ENCODE results near the gene MLLT6. TPM values are rescaled to one million over a fixed set of nuclear protein-coding genes. Genes with fewer than 3 reads are reported as not detected.

MLLT6 gene
- total and polyA plus RNA-seq, 2 of the 13 experiments (the other 11 are each of a cell fraction or from before 2014, with no cell fraction given): 50.7 to 69.5 TPM

DNA sequence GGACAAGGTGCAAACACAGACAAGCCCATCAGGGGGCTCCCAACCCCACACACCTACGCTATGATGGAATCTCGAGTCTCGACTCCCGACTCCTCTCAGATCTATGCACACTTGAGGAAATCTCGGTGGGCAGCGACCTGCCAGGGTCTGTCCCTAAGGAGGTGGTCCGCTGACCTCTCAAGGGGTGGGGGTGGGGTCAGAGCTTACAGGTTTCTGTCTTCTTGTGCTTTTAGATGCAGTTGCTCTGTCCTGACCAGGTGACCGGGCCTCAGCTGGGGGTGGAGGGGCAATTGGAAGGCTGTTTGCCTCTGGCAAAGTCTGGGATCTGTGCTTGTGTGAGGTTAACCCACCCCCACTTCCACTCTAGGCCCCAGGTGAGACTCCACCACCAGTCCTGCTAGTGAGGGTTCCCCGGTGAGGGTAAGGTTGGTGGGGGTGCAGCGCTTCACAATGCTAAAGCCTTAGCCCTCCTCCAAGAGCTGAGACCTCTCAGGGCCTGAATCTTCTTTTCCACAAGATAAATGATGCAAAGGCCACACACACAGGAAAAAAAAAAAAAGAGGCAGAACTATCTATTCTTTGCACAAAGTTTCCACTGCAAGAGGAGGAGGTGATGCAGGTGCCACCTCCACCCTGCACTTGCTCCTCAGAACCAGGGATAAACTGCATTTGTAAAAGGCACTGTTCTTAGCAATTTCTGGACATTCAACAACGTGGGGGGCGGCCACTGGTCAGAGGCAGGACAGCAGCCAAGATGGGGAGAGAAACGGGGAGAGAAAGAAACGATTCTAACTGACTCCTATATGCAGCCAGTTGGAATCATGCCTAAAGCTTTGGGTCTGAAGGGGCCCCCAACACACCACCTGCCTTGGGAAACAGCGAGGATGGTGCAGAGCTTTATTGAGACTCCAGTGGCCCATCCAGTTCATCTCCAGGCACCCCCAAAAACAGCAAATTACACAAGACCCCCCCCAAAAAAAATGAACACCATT is 29.2 kb downstream of the MLLT6 start (continued):
- TF ChIP-seq MAF1 (CRISPR knock-in tag; IDR thresholded peaks at IDR 0.05; ENCODE audit: borderline replicate concordance) (no peak), TOPORS (CRISPR knock-in tag; IDR thresholded peaks at IDR 0.05) (no peak), KLF13 (CRISPR knock-in tag; IDR thresholded peaks at IDR 0.05) (no peak), FOXJ3 (CRISPR knock-in tag; IDR thresholded peaks at IDR 0.05; ENCODE audit: borderline replicate concordance) (no peak), ZNF605 (CRISPR knock-in tag; IDR thresholded peaks at IDR 0.05) (no peak), ZNF235 (CRISPR knock-in tag; IDR thresholded peaks at IDR 0.05; ENCODE audit: borderline replicate concordance) (no peak), ZNF713 (CRISPR knock-in tag; IDR thresholded peaks at IDR 0.05) (no peak), ZNF737 (CRISPR knock-in tag; IDR thresholded peaks at IDR 0.05; ENCODE audit: borderline replicate concordance) (no peak), HNF4A (CRISPR knock-in tag; IDR thresholded peaks at IDR 0.05) (no peak), TOE1 (CRISPR knock-in tag; IDR thresholded peaks at IDR 0.05) (no peak), MAFK (conservative IDR thresholded peaks at IDR 0.05 in 1 of 2, IDR thresholded peaks at IDR 0.05 in 1 of 2; ENCODE audit: low read length in 2 of 2) (no peak), SIN3B (IDR thresholded peaks at IDR 0.05; ENCODE audit: low read length) (no peak), DR1 (CRISPR knock-in tag; IDR thresholded peaks at IDR 0.05) (no peak), TBP (CRISPR knock-in tag; IDR thresholded peaks at IDR 0.05) (no peak), HMG20B (CRISPR knock-in tag; conservative IDR thresholded peaks at IDR 0.05) (no peak), WIZ (CRISPR knock-in tag; IDR thresholded peaks at IDR 0.05) (no peak), PLRG1 (conservative IDR thresholded peaks at IDR 0.05) (no peak), U2AF2 (IDR thresholded peaks at IDR 0.05; ENCODE audit: low read depth, low read length) (no peak), ZNF430 (CRISPR knock-in tag; IDR thresholded peaks at IDR 0.05) (0 out of 2 replicates have a peak, but pooled peaks have one; percentile 17), ZNF775 (CRISPR knock-in tag; IDR thresholded peaks at IDR 0.05; ENCODE audit: borderline replicate concordance) (no peak), CENPX (CRISPR knock-in tag; IDR thresholded peaks at IDR 0.05) (no peak), MTA1 (CRISPR knock-in tag; IDR thresholded peaks at IDR 0.05; ENCODE audit: borderline replicate concordance) (no peak)
- TF ChIP-seq, protein P1, sequence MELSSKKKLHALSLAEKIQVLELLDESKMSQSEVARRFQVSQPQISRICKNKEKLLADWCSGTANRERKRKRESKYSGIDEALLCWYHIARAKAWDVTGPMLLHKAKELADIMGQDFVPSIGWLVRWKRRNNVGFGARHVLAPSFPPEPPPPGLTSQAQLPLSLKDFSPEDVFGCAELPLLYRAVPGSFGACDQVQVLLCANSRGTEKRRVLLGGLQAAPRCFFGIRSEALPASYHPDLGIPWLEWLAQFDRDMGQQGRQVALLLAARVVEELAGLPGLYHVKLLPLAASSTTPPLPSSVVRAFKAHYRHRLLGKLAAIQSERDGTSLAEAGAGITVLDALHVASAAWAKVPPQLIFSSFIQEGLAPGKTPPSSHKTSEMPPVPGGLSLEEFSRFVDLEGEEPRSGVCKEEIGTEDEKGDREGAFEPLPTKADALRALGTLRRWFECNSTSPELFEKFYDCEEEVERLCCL (CRISPR knock-in tag; IDR thresholded peaks at IDR 0.05; ENCODE audit: borderline replicate concordance): no peak
- TF ChIP-seq, protein P2, sequence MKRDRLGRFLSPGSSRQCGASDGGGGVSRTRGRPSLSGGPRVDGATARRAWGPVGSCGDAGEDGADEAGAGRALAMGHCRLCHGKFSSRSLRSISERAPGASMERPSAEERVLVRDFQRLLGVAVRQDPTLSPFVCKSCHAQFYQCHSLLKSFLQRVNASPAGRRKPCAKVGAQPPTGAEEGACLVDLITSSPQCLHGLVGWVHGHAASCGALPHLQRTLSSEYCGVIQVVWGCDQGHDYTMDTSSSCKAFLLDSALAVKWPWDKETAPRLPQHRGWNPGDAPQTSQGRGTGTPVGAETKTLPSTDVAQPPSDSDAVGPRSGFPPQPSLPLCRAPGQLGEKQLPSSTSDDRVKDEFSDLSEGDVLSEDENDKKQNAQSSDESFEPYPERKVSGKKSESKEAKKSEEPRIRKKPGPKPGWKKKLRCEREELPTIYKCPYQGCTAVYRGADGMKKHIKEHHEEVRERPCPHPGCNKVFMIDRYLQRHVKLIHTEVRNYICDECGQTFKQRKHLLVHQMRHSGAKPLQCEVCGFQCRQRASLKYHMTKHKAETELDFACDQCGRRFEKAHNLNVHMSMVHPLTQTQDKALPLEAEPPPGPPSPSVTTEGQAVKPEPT (CRISPR knock-in tag; IDR thresholded peaks at IDR 0.05; ENCODE audit: low read depth): peak; percentile 44; the same call in 1 of the 2 replicates
- TF ChIP-seq, protein P3, sequence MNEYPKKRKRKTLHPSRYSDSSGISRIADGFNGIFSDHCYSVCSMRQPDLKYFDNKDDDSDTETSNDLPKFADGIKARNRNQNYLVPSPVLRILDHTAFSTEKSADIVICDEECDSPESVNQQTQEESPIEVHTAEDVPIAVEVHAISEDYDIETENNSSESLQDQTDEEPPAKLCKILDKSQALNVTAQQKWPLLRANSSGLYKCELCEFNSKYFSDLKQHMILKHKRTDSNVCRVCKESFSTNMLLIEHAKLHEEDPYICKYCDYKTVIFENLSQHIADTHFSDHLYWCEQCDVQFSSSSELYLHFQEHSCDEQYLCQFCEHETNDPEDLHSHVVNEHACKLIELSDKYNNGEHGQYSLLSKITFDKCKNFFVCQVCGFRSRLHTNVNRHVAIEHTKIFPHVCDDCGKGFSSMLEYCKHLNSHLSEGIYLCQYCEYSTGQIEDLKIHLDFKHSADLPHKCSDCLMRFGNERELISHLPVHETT (CRISPR knock-in tag; conservative IDR thresholded peaks at IDR 0.05): no peak
- TF ChIP-seq, protein P4, sequence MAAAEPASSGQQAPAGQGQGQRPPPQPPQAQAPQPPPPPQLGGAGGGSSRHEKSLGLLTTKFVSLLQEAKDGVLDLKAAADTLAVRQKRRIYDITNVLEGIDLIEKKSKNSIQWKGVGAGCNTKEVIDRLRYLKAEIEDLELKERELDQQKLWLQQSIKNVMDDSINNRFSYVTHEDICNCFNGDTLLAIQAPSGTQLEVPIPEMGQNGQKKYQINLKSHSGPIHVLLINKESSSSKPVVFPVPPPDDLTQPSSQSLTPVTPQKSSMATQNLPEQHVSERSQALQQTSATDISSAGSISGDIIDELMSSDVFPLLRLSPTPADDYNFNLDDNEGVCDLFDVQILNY (CRISPR knock-in tag; conservative IDR thresholded peaks at IDR 0.05): no peak

Measured in HepG2 (cell line).